Testis (tissue), 3 donors: ENCODE measurements around the gene RAD9A. TPM values are rescaled to one million over a fixed set of nuclear protein-coding genes. Genes with fewer than 3 reads are reported as not detected.
A peak's percentile ranks its signal among the peaks of the same experiment; 100 is the strongest.
"Not testable (repeated sequence)": the region's sequence is repeated elsewhere in the genome, so short reads cannot be mapped to it uniquely, and the experiment has no call there.

ENCODE experiments used
- DNase-seq: peaks from one replicate; pipeline ENCODE4 v3.0.0-alpha.2; 2019
- H3K27ac ChIP-seq, 2 donors: fragments of 200-600 bp; sonication (generic); one replicate each; pipeline ENCODE4 v1.5.1; 2019
- H3K27me3 ChIP-seq: fragments of 200-600 bp; sonication (generic); one replicate; pipeline ENCODE4 v1.5.1; 2019
- H3K36me3 ChIP-seq: fragments of 200-600 bp; sonication (generic); one replicate; pipeline ENCODE4 v1.5.1; 2017; ENCODE audit warnings: low read depth; ENCODE audit errors: missing control alignments
- H3K4me1 ChIP-seq: fragments of 200-600 bp; sonication (generic); one replicate; pipeline ENCODE4 v1.5.1; 2019
- H3K4me3 ChIP-seq, 2 donors: fragments of 200-600 bp; sonication (generic); one replicate each; pipeline ENCODE4 v1.5.1; 2017 to 2019
- H3K9me3 ChIP-seq: fragments of 200-600 bp; sonication (generic); one replicate; pipeline ENCODE4 v1.5.1; 2017
- CTCF ChIP-seq, 3 experiments: fragments of 450-650 bp in 2 of 3; fragments of 200-600 bp in 1 of 3; sonication (generic) in 1 of 3; IDR thresholded peaks; one replicate each; pipeline ENCODE4 v1.5.1; 2016 to 2019; ENCODE audit warnings: antibody characterized with exemption in 3 of 3, mild to moderate bottlenecking in 2 of 3, moderate library complexity in 1 of 3
- POLR2A ChIP-seq: fragments of 450-650 bp; IDR thresholded peaks from one replicate; pipeline ENCODE4 v1.6.1; 2017; ENCODE audit warnings: antibody characterized with exemption, mild to moderate bottlenecking, moderate library complexity
- WGBS, 2 donors: methylation state at CpG; one replicate each; pipeline ENCODE4 v1.1.5; 2018; 5-methylcytosine and 5-hydroxymethylcytosine counted together
- intact Hi-C: fragments of 100-400 bp; cut with DNase I; formaldehyde crosslinking; loops from one replicate; pipeline ENCODE4 v1.15.1; 2023; ENCODE audit warnings: low total_unique reads
- polyA plus RNA-seq: library from polyadenylated mRNA; stranded (reverse); fragments of 350-450 nt; fragmentation: Illumina TruSeq; extraction: RNeasy Lipid Tissue Mini Kit (QIAGEN cat#74804); gene quantifications from one replicate; pipeline ENCODE4 v1.2.3, GENCODE V29; 2014; ENCODE audit warnings: low read depth, low replicate concordance; ENCODE audit not compliant: insufficient read depth
- total RNA-seq, 2 donors: library from RNA; depleted of rRNA; stranded (reverse); fragments of >200 nt; gene quantifications; one replicate each; pipeline ENCODE4 v1.2.3, GENCODE V29; 2016

Gene RAD9A
- total and polyA plus RNA-seq, 3 donors from 2014 or later, result 25.7 to 46.2 (median 35.8) TPM

GRCh38 chr11:67423891-67424613 lies 32.3 kb downstream of the RAD9A start:
- Histone ChIP-seq H3K9me3 (no peaks in the 10 kb centered on the region), H3K27me3 (no peaks in the 10 kb centered on the region), H3K4me3 (no peak overlapping the region), H3K27ac (no peak overlapping the region), H3K36me3 (no peaks in the 10 kb centered on the region), H3K4me1 (peaks cover 14% of the 10 kb centered on the region)
- WGBS, 2 donors, result 91 to 100% methylated on average over 3 to 34 of the region's 34 CpGs
- DNase-seq, result no peak
- TF ChIP-seq POLR2A (no peak), CTCF (IDR thresholded peaks at IDR 0.05) (no peak)
- intact Hi-C loops, result no loop called here

GRCh38 chr11:67427364-67427859 lies 35.6 kb downstream of the RAD9A start:
- peak overlapping the region; percentile 74 to 88 for H3K27ac ChIP-seq
- intact Hi-C loops, H3K9me3 ChIP-seq, DNase-seq, H3K27me3 ChIP-seq, H3K36me3 ChIP-seq: not testable (repeated sequence)
- H3K4me1 ChIP-seq, result peaks cover 13% of the 10 kb centered on the region
- WGBS, 2 donors, result 55 to 59% methylated on average over 19 of the region's 19 CpGs
- H3K4me3 ChIP-seq, result peak overlapping the region; percentile 78 to 90

GRCh38 chr11:67428052-67429001 lies 36.5 kb downstream of the RAD9A start, which contains the start of gene RPS6KB2:
RPS6KB2 (plus strand) TSS chr11:67428494; CDS start chr11:67428546, 52 bp downstream.
- 0 to 2% methylated on average over 51 to 68 of the region's 68 CpGs for WGBS, 2 donors
- H3K36me3 ChIP-seq, result no peaks in the 10 kb centered on the region
- peaks cover 13% of the 10 kb centered on the region for H3K4me1 ChIP-seq
- DNase-seq, result peak; percentile 99
- peak within 1 kb of the TSS; percentile 78 to 90 for H3K4me3 ChIP-seq
- intact Hi-C loops, result no loop called here
- TF ChIP-seq POLR2A (no peak), CTCF (IDR thresholded peaks at IDR 0.05) (peak in 1 of 3 experiments; percentile 7)
- peak within 1 kb of the TSS; percentile 74 to 88 for H3K27ac ChIP-seq
- H3K9me3 ChIP-seq, result no peaks in the 10 kb centered on the region
- no peaks in the 10 kb centered on the region for H3K27me3 ChIP-seq

- TF ChIP-seq CTCF (IDR thresholded peaks at IDR 0.05) (no peak), POLR2A (no peak)
- Histone ChIP-seq H3K9me3 (no peaks in the 10 kb centered on the region), H3K4me3 (peak overlapping the region; percentile 78 to 90), H3K27me3 (no peaks in the 10 kb centered on the region), H3K27ac (peak overlapping the region; percentile 57 to 88), H3K36me3 (no peaks in the 10 kb centered on the region), H3K4me1 (peaks cover 13% of the 10 kb centered on the region)
- DNase-seq, result no peak
- intact Hi-C loops, result no loop called here
- WGBS, 2 donors, result 43 to 59% methylated on average over 6 to 12 of the region's 12 CpGs
Measured at GRCh38 chr11:67429038-67429668, 37.4 kb downstream of the RAD9A start.
